ENCODE data around the gene TSHB.
A peak's percentile ranks its signal among the peaks of the same experiment; 100 is the strongest.
"Not testable (repeated sequence)": the region's sequence is repeated elsewhere in the genome, so short reads cannot be mapped to it uniquely, and the experiment has no call there.

The TSHB gene

GRCh38 chr1:115029526-115029925 is at the start of gene TSHB:
TSS of gene TSHB (plus strand) at chr1:115029826. CDS start at chr1:115033363, 3,537 bp downstream.
- DNase-seq (ENCODE audit: low read depth in 1 of 2, low spot score in 1 of 2), result no peak

DNA sequence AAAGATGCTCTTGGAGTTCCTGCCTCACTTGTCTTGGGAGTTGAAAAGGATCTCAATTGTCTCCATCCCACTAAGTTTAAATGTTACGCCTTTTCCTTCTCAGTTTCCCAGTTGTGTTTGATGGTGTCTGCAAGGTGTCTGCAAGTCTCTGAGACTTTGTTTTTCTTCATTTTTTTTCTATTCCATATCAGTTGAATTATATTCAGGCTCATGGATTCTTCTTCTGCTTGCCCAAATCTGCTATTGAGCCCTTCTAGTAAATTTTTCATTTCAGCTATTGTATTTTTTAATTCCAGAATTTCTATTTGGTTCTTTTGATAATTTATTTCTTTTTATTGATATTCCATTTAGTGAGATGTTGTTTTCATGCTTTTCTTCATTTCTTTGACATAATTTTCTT is 47.4 kb upstream of the TSHB start:
- DNase-seq (ENCODE audit: low read depth in 1 of 2, low spot score in 1 of 2), result no peak

- no peak for DNase-seq (ENCODE audit: low read depth in 1 of 2, low spot score in 1 of 2)
Observed at GRCh38 chr1:114986286-114986685, 43.3 kb upstream of the TSHB start.

- no peak for DNase-seq (ENCODE audit: low read depth in 1 of 2, low spot score in 1 of 2)
Observed at GRCh38 chr1:114988095-114988494, 41.5 kb upstream of the TSHB start.

- no peak for DNase-seq (ENCODE audit: low read depth in 1 of 2, low spot score in 1 of 2)
Observed at GRCh38 chr1:114997510-114998289, 31.9 kb upstream of the TSHB start.

DNA sequence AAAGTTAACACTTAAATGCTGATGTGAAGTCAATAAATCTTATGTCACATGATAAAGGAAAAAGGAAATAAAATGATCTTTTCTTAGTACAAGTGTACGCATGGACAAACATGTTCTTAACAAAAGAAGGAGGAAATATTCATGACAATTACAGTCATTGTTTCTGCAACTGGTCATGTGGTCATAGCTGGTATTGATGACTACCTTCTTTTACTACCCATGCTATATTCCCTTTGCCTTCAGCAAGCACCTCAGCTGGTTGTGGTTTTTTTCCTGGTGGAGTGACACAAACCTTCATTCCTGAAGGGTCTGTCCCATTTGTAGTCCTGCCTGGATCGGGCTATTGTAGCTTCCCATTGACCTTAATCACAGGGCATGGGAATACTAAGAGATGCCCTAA is 23.4 kb upstream of the TSHB start:
- DNase-seq (ENCODE audit: low read depth in 1 of 2, low spot score in 1 of 2), result no peak

GRCh38 chr1:115012006-115012405 is 17.6 kb upstream of the TSHB start:
- DNase-seq (ENCODE audit: low read depth in 1 of 2, low spot score in 1 of 2), result no peak

GRCh38 chr1:115012434-115012833 is 17.2 kb upstream of the TSHB start:
- DNase-seq (ENCODE audit: low read depth in 1 of 2, low spot score in 1 of 2), result no peak

- DNase-seq (ENCODE audit: low read depth in 1 of 2, low spot score in 1 of 2), result no peak
Observed at GRCh38 chr1:115013792-115014191, 15.8 kb upstream of the TSHB start.

GRCh38 chr1:115019549-115019948 is 10.1 kb upstream of the TSHB start:
- not testable (repeated sequence) for DNase-seq (ENCODE audit: low read depth in 1 of 2, low spot score in 1 of 2)

GRCh38 chr1:115021145-115021544 is 8.5 kb upstream of the TSHB start:
- no peak for DNase-seq (ENCODE audit: low read depth in 1 of 2, low spot score in 1 of 2)

DNA sequence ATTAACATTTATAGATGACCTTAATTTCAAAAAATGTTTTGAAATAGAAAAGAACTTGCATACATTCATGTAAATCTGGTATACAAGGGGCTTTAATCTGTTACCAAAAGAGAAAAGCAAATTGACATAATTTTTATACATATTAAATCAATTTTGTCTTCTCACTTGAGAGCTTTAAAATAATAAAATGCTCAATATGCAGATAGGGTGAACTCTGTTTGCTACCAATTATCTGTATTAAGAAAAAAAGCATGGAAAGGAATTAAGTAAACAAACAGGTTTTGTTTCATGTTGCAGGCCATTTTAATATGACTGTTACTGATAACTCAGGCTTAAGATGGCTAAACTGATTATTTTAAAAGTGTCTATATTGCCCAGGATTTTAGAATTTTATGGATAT is 6.0 kb upstream of the TSHB start:
- no peak for DNase-seq (ENCODE audit: low read depth in 1 of 2, low spot score in 1 of 2)

GRCh38 chr1:115031595-115031994 is 2.0 kb downstream of the TSHB start:
- DNase-seq (ENCODE audit: low read depth in 1 of 2, low spot score in 1 of 2), result no peak

GRCh38 chr1:115035652-115036051 is 6.0 kb downstream of the TSHB start:
- DNase-seq (ENCODE audit: low read depth in 1 of 2, low spot score in 1 of 2), result no peak

DNA sequence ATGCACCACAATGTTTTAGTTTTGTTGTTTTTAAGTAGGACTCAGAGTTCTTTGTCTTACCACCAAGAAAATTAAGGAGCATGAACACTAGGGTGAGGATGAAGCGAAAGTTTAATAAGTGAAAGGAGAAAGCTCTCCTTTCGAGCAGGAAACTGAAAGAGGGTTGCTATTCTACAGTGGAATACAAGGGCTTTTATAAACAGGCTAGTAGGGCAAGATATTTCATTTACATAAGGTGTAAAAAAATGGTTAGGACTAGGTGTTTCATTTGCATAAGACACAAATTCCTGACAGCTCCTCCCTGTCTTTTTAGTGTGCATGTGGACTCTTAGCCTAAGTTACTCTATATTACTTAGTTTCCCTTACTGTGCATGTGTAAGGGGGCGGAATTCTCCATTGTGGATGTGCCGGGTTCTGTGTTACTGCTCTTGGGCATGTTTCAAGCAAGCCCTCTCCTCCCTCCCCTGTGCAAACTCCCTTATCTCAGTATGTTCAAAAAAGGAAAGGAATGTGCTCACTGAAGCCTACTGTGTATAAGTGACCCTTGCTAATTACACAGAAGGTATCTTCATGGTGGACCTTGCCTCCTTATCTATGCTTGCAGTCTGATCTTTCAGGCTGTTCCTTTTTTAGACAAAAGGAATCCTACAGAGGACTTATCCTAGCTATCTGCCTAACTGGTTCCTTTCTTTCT is 7.3 kb downstream of the TSHB start:
- no peak for DNase-seq (ENCODE audit: low read depth in 1 of 2, low spot score in 1 of 2)

DNA sequence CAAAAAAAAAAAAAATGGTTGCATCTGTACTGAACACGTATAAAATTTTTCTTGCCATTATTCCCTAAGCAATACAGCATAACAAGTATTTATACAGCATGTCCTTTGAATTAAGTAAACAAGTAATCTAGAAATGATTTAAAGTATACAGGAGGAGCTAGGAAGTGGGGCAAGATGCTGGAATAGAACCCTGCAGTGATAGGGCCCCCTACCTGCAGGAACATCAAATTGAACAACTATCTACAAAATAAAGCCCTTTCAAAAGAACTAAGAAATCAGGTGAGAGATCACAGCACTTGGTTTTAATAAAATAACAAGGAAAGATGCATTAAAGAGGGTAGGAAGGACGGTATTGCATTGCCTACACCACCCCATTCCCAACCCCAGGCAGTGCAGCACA is 10.9 kb downstream of the TSHB start:
- DNase-seq (ENCODE audit: low read depth in 1 of 2, low spot score in 1 of 2), result no peak

DNA sequence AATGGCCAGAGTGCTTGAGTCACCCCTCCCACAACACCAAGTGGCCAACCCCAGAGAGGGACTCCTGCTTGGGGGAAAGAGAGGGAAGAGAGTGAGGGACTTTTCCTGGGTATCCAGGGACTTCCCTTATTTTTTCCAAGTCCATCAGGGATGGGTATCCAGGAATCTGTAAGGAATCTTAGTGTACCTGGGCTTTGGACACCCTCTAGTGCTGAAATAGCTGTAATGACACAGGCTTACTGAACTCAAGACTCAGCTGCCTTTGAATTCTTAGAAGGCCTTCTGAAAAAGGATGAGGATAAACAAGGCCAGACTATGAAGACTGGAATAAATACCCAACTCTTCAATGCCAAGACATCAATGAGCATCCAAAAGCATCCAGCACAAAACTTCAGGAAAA is 12.0 kb downstream of the TSHB start:
- DNase-seq (ENCODE audit: low read depth in 1 of 2, low spot score in 1 of 2), result no peak

DNA sequence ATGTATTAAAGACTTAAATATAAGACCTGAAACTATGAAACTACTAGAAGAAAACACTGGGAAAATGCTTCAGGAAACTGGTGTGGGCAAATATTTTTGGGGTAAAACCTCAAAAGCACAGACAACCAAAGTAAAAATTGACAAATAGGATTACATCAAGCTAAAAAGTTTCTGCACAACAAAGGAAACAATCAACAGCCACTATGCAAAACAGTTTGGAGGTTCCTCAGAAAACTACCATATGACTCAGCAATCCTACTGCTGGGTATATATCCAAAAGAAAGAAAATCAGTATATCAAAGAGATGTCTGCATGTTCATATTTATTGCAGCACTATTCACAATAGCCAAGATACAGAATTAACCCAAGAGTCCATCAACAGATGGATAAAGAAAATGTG is 17.1 kb downstream of the TSHB start:
- no peak for DNase-seq (ENCODE audit: low read depth in 1 of 2, low spot score in 1 of 2)

DNA sequence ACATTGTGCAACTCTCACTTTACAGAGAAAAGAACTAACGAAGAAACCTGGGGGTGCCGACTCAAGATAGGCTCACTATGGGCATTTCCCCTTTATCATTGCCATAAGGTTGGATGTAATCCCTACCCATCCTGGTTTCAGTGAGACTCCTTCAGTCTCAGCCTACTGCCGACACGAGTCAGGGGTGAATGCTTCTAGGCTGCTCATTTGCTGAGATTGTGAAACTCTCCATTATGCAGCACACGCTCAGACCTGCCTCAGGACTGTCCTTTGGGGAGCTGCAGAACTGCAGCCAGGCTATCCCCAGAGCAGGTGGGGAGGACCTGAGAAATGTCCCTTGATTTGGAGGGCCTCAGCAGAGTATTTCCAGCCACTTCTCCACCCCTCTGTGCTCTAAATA is 22.2 kb downstream of the TSHB start:
- DNase-seq (ENCODE audit: low read depth in 1 of 2, low spot score in 1 of 2), result no peak

- peak in 1 of 2 donors; percentile 29 for DNase-seq (ENCODE audit: low read depth in 1 of 2, low spot score in 1 of 2)
Observed at GRCh38 chr1:115052454-115053083, 22.9 kb downstream of the TSHB start.

GRCh38 chr1:115056395-115056798 is 26.8 kb downstream of the TSHB start:
- DNase-seq (ENCODE audit: low read depth in 1 of 2, low spot score in 1 of 2), result no peak

DNA sequence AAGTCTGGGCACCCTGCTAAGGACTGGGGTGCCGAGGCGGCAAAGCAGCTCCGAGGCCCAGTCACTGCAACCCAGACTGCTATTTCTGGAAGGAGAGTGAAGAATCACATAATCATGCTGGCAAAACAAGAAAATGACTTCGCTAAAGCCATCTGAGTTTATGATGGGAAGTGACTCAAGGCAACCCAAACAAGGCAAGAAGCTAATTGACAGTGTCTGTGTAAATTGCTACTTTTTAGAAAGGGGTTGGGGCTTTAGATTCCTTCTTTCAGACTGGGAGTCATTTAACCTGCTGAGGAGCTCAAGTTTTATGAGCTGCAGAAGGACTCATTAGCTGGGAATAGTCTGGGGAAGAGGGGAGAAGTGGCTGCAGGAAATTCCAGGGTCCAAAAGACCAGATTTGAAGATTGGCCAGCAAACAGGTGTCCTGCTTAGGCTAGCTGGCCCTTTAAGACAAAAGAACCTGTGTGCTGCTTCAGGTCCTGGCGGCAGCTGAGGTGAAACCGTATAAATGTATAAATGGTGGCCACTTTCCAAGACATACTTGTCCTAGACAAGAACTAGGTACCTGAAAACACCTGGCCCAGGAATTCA is 28.1 kb downstream of the TSHB start:
- DNase-seq (ENCODE audit: low read depth in 1 of 2, low spot score in 1 of 2), result no peak
